GM18909 (cell line): ENCODE measurements around the gene ADGRG3.
"Not testable (repeated sequence)": the region's sequence is repeated elsewhere in the genome, so short reads cannot be mapped to it uniquely, and the experiment has no call there.

ENCODE experiments used
- ATAC-seq: cut with Tn5 transposase; IDR thresholded peaks from one replicate; pipeline ENCODE4 v1.9.1; 2021; ENCODE audit warnings: mild to moderate bottlenecking; ENCODE audit not compliant: unreplicated experiment, poor library complexity

ADGRG3 gene

GRCh38 chr16:57709663-57710062 lies 41.6 kb downstream of the ADGRG3 start:
- no peak for ATAC-seq

GRCh38 chr16:57711346-57711745 lies 43.2 kb downstream of the ADGRG3 start:
- ATAC-seq, result no peak

GRCh38 chr16:57711993-57712392 lies 43.9 kb downstream of the ADGRG3 start:
- ATAC-seq, result no peak

DNA sequence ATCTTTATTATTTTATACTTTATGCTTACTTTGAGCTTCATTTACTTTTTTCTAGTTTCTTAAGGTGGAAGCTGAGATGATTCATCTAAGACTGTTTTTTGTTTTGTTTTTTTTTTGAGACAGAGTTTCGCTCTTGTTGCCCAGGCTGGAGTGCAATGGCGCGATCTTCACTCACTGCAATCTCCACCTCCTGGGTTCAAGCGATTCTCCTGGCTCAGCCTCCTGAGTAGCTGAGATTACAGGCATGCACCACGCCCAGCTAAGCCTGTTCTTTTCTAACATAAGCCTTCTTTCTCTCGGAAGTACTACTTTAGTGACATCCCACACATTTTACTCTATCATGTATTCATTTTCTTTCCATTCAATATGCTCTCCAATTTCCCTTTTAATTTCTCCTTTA lies 44.5 kb downstream of the ADGRG3 start:
- ATAC-seq, result not testable (repeated sequence)

- ATAC-seq, result no peak
Observed at GRCh38 chr16:57713596-57713995, 45.5 kb downstream of the ADGRG3 start.

DNA sequence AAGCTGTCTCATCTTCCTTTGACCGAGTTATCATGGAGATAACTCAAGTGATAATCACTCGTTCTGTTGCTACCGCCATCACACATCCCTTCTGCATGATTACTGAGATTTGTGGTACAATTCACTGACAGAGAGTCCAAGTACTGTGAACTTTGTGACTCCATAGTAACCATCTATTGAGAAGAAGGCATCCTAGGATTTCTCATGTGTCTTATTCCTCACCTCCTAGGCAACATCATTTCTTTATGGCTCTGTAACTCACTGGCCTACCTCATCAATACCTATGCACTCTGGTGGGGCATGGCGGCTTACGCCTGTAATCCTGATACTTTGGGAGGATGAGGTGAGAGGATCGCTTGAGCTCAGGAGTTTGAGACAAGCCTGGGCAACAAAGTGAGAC lies 45.9 kb downstream of the ADGRG3 start:
- no peak for ATAC-seq

GRCh38 chr16:57720142-57720575 lies 52.1 kb downstream of the ADGRG3 start:
- no peak for ATAC-seq

DNA sequence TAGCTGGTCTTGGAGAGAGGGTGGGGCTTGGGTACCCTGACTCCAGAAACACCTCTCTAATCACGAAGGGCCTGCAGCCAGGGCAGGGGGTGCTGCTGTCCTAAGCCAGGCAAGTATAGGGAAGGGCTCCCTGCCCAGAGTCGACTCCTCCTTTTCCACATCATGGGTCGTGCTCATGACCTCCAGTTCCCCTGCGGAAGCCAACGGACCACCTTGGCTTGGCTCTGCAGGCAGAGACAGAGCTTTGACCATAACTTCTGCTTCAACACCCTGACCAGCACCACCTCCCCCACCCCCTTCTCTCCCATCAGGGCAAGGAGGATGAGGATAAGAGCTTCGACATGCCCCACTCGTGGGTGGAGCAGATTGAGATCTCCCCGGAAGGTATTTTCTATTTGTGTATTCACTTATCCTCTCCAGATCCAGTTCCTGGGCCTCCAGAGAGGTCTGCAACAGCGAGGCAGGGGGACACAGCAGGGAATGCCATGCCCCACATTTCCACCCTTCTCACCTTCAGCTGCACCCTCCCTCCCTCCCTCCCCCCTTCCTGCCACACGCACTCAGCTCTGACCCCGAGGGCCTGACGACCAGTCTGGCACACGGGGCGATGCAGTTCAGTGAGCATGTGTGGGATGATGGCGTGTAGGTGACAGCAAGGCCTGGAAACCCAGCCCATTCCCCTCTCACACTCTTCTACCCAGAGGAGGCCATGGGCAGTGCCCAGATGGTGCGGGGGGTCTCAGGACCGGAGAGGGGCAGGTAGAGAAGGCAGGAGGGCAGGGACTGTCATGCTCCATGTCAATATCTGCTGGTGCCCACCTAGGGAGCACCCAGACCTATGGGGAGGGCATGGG lies 53.5 kb downstream of the ADGRG3 start:
- no peak for ATAC-seq

GRCh38 chr16:57722210-57722499 lies 54.0 kb downstream of the ADGRG3 start:
- no peak for ATAC-seq

- ATAC-seq, result no peak
Observed at GRCh38 chr16:57722651-57723050, 54.5 kb downstream of the ADGRG3 start.

DNA sequence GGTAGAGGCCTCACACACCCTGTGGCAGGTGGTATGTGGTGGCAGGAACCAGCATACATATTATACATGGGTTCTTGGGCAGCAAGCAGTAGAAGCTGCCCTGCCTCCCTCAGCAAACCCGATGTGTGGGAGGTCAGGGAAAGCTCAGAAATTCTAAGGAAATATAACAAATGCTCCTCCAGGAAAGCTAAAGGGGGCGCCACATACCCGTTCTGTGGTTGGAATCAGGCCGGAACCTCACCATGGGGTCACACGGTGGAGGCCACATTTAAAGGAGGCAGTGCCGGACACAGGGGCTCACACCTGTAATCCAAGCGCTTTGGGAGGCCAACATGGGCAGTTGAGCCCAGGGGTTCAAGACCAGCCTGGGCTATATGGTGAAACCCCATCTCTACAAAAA lies 55.1 kb downstream of the ADGRG3 start:
- no peak for ATAC-seq

GRCh38 chr16:57724531-57724930 lies 56.4 kb downstream of the ADGRG3 start:
- ATAC-seq, result no peak

DNA sequence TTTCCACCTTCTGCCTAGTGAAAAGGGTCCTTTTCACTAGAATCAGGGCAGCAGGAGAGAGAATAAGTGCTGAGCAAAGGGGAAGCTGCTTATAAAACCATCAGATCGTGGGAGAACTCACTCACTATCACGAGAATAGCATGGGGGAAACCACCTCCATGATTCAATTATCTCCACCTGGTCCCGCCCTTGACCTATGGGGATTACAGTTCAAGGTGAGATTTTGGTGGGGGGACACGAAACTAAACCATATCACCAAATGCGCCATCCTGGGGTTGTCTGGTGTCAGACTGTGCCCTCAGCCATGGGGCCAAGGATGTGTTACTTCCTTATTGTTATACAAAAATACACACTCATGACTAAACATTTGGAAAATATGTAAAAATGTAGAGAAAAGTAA lies 57.0 kb downstream of the ADGRG3 start:
- ATAC-seq, result no peak

DNA sequence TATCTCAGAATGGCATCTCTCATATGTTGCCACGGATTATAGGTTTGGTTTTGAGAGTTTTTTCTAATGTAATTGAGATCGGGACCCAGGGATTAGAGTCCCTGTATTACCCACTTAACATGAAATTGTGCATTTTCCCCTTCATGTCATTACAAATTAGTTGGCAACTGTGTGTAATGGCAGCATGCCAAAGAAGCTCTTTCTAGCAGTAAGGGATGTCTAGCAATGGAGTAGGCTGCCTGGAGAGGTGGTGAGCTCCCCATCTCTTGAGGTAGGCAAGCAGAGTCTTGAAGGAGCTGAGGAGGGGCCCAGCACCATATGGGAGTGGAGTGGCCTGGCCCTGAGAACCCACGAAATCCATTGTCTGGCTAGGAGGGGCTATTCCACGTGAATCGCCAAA lies 57.4 kb downstream of the ADGRG3 start:
- no peak for ATAC-seq

- ATAC-seq, result no peak
Observed at GRCh38 chr16:57725976-57726375, 57.9 kb downstream of the ADGRG3 start.

GRCh38 chr16:57726433-57726947 lies 58.4 kb downstream of the ADGRG3 start:
- no peak for ATAC-seq

GRCh38 chr16:57727610-57728009 lies 59.5 kb downstream of the ADGRG3 start:
- no peak for ATAC-seq

DNA sequence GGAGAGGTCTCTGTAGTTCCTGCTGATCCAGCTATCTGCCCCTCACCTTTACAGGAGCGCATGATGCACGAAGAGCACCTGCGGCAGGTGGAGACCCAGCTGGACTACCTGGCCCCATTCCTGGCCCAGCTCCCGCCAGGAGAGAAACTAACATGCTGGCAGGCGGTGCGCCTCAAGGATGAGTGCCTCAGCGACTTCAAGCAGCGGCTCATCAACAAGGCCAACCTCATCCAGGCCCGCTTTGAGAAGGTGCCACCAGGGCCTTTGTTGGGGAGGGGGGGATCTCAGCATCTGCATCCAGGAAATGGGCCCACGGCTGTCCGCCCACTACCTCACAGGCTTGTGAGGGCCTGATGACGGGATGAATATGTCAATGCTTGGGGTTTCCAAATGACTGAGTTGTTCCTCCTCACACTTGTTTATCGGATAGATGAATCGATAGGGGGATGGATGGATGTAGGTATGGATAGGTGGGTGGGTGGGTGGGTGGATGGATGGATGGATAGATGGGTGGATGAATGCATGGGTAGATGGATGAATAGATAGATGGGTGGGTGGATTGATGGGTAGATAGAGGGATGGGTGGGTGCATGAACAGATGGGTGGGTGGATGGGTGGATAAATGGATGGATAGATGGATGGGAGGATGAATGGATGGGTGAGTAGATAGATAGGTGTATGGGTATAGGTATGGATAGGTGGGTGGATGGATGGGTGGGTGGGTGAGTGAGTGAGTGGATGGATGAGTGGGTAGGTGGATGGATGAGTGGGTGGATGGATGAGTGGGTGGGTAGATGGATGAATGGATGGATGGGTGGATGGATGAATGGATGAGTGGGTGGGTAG lies 60.5 kb downstream of the ADGRG3 start:
- ATAC-seq, result no peak

GRCh38 chr16:57729182-57729484 lies 61.0 kb downstream of the ADGRG3 start:
- no peak for ATAC-seq

DNA sequence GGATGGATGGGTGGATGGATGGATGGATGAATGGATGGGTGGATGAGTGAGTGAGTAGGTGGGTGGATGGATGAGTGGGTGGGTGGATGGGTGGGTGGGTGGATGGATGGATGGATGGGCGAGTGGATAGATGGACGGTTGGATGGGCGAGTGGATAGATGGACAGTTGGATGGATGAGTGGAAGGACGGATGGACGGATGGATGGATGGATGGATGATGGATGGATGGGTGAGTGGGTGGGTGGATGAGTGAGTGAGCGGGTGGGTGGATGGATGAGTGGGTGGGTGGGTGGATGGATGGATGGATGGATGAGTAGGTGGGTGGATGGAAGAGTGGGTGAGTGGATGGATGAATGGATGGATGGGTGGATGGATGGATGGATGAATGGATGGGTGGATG lies 61.7 kb downstream of the ADGRG3 start:
- not testable (repeated sequence) for ATAC-seq
